K562 (cell line): Measurements from ENCODE around the gene SETD3. TPM values are rescaled to one million over a fixed set of nuclear protein-coding genes. Genes with fewer than 3 reads are reported as not detected.

Experiments used
- ATAC-seq: fragments of 200-7000 bp; cut with Tn5 transposase; 3 replicates; pipeline ENCODE4 v1.9.1; 2020; ENCODE audit warnings: moderate library complexity
- BruUV-seq: library from RNA; stranded (reverse); fragments of 400-500 nt; replicated peaks from 2 replicates; lab custom pipeline; 2021; lab: Mats Ljungman, UMichigan
- CTCF ChIA-PET: fragments of 300-600 bp; formaldehyde crosslinking; extraction: SDS; loops from one replicate; lab custom pipeline; 2021; ENCODE audit warnings: low intra/inter-chr PET ratio; lab: Yijun Ruan, JAX
- POLR2A ChIA-PET: fragments of 300-600, 350-650 bp; sonication (Branson Sonifier 250); formaldehyde crosslinking; extraction: SDS; loops from one replicate; lab custom pipeline; 2021; ENCODE audit warnings: antibody characterized with exemption, inconsistent platforms; lab: Yijun Ruan, JAX
- DNase-seq, 4 experiments: peaks; one replicate each; pipeline versions ENCODE4 v3.0.0 to v3.0.0-alpha.2; 2011 to 2018; ENCODE audit warnings: low spot score in 3 of 4, mixed read lengths in 3 of 4; ENCODE audit errors: extremely low read depth in 1 of 4
- FAIRE-seq: peaks from 2 replicates; lab custom pipeline; 2011; peaks lifted over from hg19 to GRCh38; lab: Jason Lieb, UNC
- H2AFZ ChIP-seq: 2 replicates; pipeline ENCODE4 v1.6.0; 2011; ENCODE audit warnings: low read depth, low read length, control low read depth, inconsistent platforms
- H3K27ac ChIP-seq: fragments of 200-600 bp; 3 replicates; pipeline ENCODE4 v1.8.0; 2011; ENCODE audit warnings: low read depth, mild to moderate bottlenecking, control low read depth, inconsistent platforms, low read length, moderate library complexity, mixed read lengths; ENCODE audit errors: extremely low read depth
- H3K27me3 ChIP-seq, 2 experiments: fragments of 300-600 bp in 1 of 2; 2 replicates in 1 of 2; 3 replicates in 1 of 2; pipeline versions ENCODE4 v1.6.0 to v1.8.0; 2011; ENCODE audit warnings: inconsistent platforms in 2 of 2, low read length in 2 of 2, mild to moderate bottlenecking in 1 of 2, mixed read lengths in 1 of 2, moderate library complexity in 1 of 2; ENCODE audit not compliant: control insufficient read depth in 2 of 2, insufficient read depth in 2 of 2
- H3K36me3 ChIP-seq: fragments of 300-600 bp; 3 replicates; pipeline ENCODE4 v1.8.0; 2011; ENCODE audit warnings: mild to moderate bottlenecking, low read length, inconsistent platforms; ENCODE audit not compliant: control insufficient read depth, insufficient read depth
- H3K4me1 ChIP-seq, 2 experiments: fragments of 200-600 bp in 1 of 2; replicated peaks in 1 of 2; 2 replicates in 1 of 2; 3 replicates in 1 of 2; pipeline versions ENCODE4 v1.5.1 to v1.8.0; 2011; ENCODE audit warnings: inconsistent platforms in 2 of 2, low read length in 2 of 2, mild to moderate bottlenecking in 1 of 2, mixed read lengths in 1 of 2, moderate library complexity in 1 of 2; ENCODE audit not compliant: control insufficient read depth in 2 of 2, insufficient read depth in 2 of 2
- H3K4me2 ChIP-seq: 2 replicates; pipeline ENCODE4 v1.6.1; 2011; ENCODE audit warnings: low read length, control low read depth, inconsistent platforms, mixed read lengths; ENCODE audit not compliant: insufficient read depth
- H3K4me3 ChIP-seq: fragments of 200-600 bp; sonication (generic), shearing (Covaris generic); 2 replicates; pipeline ENCODE4 v1.5.1; 2016; ENCODE audit warnings: control low read depth, inconsistent platforms
- H3K79me2 ChIP-seq: fragments of 200-600 bp; 3 replicates; pipeline ENCODE4 v1.8.0; 2011; ENCODE audit warnings: low read length, inconsistent platforms; ENCODE audit not compliant: control insufficient read depth, insufficient read depth
- H3K9ac ChIP-seq, 2 experiments: 2 replicates each; pipeline versions ENCODE4 v1.6.0 to v1.6.1; 2011; ENCODE audit warnings: low read depth in 2 of 2, low read length in 2 of 2, control low read depth in 1 of 2, inconsistent platforms in 1 of 2, mild to moderate bottlenecking in 1 of 2, mixed read lengths in 1 of 2; ENCODE audit not compliant: insufficient read depth in 1 of 2
- H3K9me1 ChIP-seq: one replicate; pipeline ENCODE4 v1.6.0; 2011; ENCODE audit warnings: inconsistent platforms, mild to moderate bottlenecking, low read length, moderate library complexity; ENCODE audit not compliant: control insufficient read depth, insufficient read depth
- H3K9me3 ChIP-seq: replicated peaks from 2 replicates; pipeline ENCODE4 v1.5.1; 2011; ENCODE audit warnings: low read depth, low read length, inconsistent platforms; ENCODE audit not compliant: control insufficient read depth, insufficient read depth
- H4K20me1 ChIP-seq: replicated peaks from 2 replicates; pipeline ENCODE4 v1.6.1; 2011; ENCODE audit warnings: low read length, inconsistent platforms, mixed read lengths; ENCODE audit not compliant: control insufficient read depth, insufficient read depth
- ARID1B ChIP-seq: fragments of 450-650 bp; IDR thresholded peaks from 2 replicates; pipeline ENCODE4 v1.6.1; 2016; ENCODE audit warnings: antibody characterized with exemption, mild to moderate bottlenecking, inconsistent platforms
- CREB1 ChIP-seq, 2 experiments: sonication (generic) in 1 of 2; formaldehyde crosslinking in 1 of 2; IDR thresholded peaks; 2 replicates each; pipeline versions ENCODE4 v1.6.1 to v1.8.0; 2012 to 2022; ENCODE audit warnings: inconsistent platforms in 1 of 2, mild to moderate bottlenecking in 1 of 2, missing genetic modification reagents in 1 of 2, moderate library complexity in 1 of 2
- EGR1 ChIP-seq: fragments of 450-650 bp; conservative IDR thresholded peaks from 2 replicates; pipeline ENCODE4 v1.6.1; 2017; ENCODE audit warnings: mild to moderate bottlenecking
- HSF4 ChIP-seq: fragments of 250-450 bp; sonication (Bioruptor Pico); IDR thresholded peaks from 2 replicates; pipeline ENCODE4 v2.1.2; 2022; ENCODE audit warnings: mild to moderate bottlenecking, moderate library complexity, borderline replicate concordance
- JUND ChIP-seq, 2 experiments: IDR thresholded peaks; 2 replicates in 1 of 2; 3 replicates in 1 of 2; pipeline ENCODE4 v1.6.1; 2011; ENCODE audit warnings: borderline replicate concordance in 2 of 2, low read depth in 2 of 2, low read length in 2 of 2, improper control_type of control experiment in 1 of 2, missing biosample characterization in 1 of 2, missing genetic modification characterization in 1 of 2, missing genetic modification reagents in 1 of 2
- KAT7 ChIP-seq: sonication (generic); formaldehyde crosslinking; IDR thresholded peaks from 2 replicates; pipeline ENCODE4 v1.8.0; 2022; ENCODE audit warnings: missing genetic modification reagents, mild to moderate bottlenecking, borderline replicate concordance
- TARDBP ChIP-seq: fragments of 450-650 bp; IDR thresholded peaks from 2 replicates; pipeline ENCODE4 v1.6.1; 2016
- ZBTB8A ChIP-seq: fragments of 450-650 bp; IDR thresholded peaks from 2 replicates; pipeline ENCODE4 v1.6.1; 2018; ENCODE audit warnings: mild to moderate bottlenecking, moderate library complexity; ENCODE audit not compliant: partially characterized antibody
- ZNF146 ChIP-seq: IDR thresholded peaks from one replicate; pipeline ENCODE4 v1.6.1; 2018; ENCODE audit warnings: missing compliant biosample characterization; ENCODE audit not compliant: unreplicated experiment
- ZZZ3 ChIP-seq: fragments of 450-650 bp; IDR thresholded peaks from 2 replicates; pipeline ENCODE4 v1.6.1; 2016; ENCODE audit warnings: antibody characterized with exemption, mild to moderate bottlenecking, moderate library complexity
- WGBS: fragments of 100-300 bp; shearing (Covaris generic); methylation state at CpG from one replicate; pipeline ENCODE4 v1.1.6; 2016; ENCODE audit warnings: low coverage, mixed read lengths; ENCODE audit not compliant: insufficient coverage; ENCODE audit errors: missing lambda C conversion rate; 5-methylcytosine and 5-hydroxymethylcytosine counted together
- in situ Hi-C: fragments of 300-500 bp; cut with MboI; formaldehyde crosslinking; loops from 4 replicates; pipeline ENCODE4 v1.15.0; 2018; ENCODE audit warnings: inconsistent platforms, mixed read lengths
- intact Hi-C: fragments of 100-400 bp; cut with micrococcal nuclease; formaldehyde crosslinking; loops from 2 replicates; pipeline ENCODE4 v1.14.2; 2022
- polyA plus RNA-seq, 8 experiments: library from polyadenylated mRNA; depleted of rRNA in 4 of 8; stranded (reverse) in 5 of 8; unstranded in 3 of 8; fragments of >200 nt; fragmentation: Nextera tagmentation in 2 of 8; fragmentation: Illumina TruSeq in 1 of 8; extraction: Ambion mirVana in 2 of 8; extraction: Trizol in 1 of 8; gene quantifications; 2 replicates each; pipeline versions ENCODE4 v1.2.1 to v1.2.3, GENCODE V29; 2011 to 2014; ENCODE audit warnings: inconsistent platforms in 1 of 8, missing spikeins in 1 of 8
- total RNA-seq, 7 experiments: library from RNA; depleted of rRNA in 6 of 7; stranded (reverse); fragments of >200 nt in 6 of 7; fragmentation: Illumina TruSeq in 2 of 7; extraction: Trizol in 2 of 7; gene quantifications; 2 replicates each; pipeline versions ENCODE4 v1.2.1 to v1.2.3, GENCODE V29; 2011 to 2021; ENCODE audit warnings: low replicate concordance in 1 of 7
- TF ChIP-seq, protein P1 (sequence below): fragments of 450-650 bp; IDR thresholded peaks from 2 replicates; pipeline ENCODE4 v1.6.1; 2017; ENCODE audit warnings: antibody characterized with exemption
- TF ChIP-seq, protein P2 (sequence below): sonication (generic); formaldehyde crosslinking; IDR thresholded peaks from 2 replicates; pipeline ENCODE4 v1.8.0; 2022; ENCODE audit warnings: mild to moderate bottlenecking, low read depth, missing genetic modification reagents

The SETD3 gene
- total and polyA plus RNA-seq, 9 of the 15 experiments (the other 6 are each of a cell fraction or from before 2014, with no cell fraction given), result 8.5 to 35.9 (median 26.5) TPM

DNA sequence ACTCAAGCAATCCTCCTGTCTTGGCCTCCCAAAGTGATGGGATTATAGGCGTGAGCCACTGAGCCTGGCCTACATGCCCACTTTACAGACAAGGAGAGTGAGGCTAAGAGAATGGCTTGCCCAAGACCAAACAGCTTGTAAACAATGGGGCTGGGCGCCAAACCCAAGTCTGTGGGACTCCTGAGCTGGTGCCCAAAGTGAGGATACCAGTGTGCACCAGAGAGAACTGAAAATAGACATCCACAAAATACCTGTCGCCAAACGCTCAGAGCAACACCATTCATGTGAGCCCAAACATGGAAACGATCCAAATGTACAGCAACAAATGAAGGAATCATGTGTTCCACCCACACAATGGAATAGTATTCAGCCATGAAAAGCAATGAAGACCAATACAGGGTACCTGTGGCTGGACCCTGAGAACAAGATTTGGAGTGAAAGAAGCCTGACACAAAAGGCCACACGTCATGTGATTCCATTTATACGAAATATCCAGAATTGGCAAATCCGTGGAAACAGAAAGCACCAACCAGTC is 38.8 kb upstream of the SETD3 start:
- ATAC-seq, result no peak
- intact Hi-C loops, result loop anchor here (2.0 kb wide), 1 partner anchor 365 kb away; no protein-coding TSS in a partner anchor

More for the DNA sequence above, 38.8 kb upstream of the SETD3 start:
- no peak overlapping the region for H3K27ac ChIP-seq
- peaks cover 11 to 44% of the 10 kb centered on the region in 2 experiments for H3K4me1 ChIP-seq
- in situ Hi-C loops, result no loop called here
- H3K9me1 ChIP-seq, result no peaks in the 10 kb centered on the region
- POLR2A ChIA-PET, result no interaction called here
- H3K9me3 ChIP-seq, result no peaks in the 10 kb centered on the region
- 63% methylated on average over 6 of the region's 8 CpGs for WGBS
- no peaks in the 10 kb centered on the region for H3K79me2 ChIP-seq
- H2AFZ ChIP-seq, result no peak overlapping the region
- no peak overlapping the region for H3K4me3 ChIP-seq
- DNase-seq, result no peak
- BruUV-seq, result no TSS peak
- peaks cover 3% of the 10 kb centered on the region; the same call in 1 of the 3 replicates for H3K36me3 ChIP-seq
- CTCF ChIA-PET, result interaction anchor here (0.6 to 3.1 kb wide), 4 partner anchors 55 to 366 kb away, joined by 3 to 22 read pairs (median 8); no protein-coding TSS in a partner anchor
- H3K9ac ChIP-seq, result no peak overlapping the region
- no peak for TF ChIP-seq TARDBP
- TF ChIP-seq, protein P1, sequence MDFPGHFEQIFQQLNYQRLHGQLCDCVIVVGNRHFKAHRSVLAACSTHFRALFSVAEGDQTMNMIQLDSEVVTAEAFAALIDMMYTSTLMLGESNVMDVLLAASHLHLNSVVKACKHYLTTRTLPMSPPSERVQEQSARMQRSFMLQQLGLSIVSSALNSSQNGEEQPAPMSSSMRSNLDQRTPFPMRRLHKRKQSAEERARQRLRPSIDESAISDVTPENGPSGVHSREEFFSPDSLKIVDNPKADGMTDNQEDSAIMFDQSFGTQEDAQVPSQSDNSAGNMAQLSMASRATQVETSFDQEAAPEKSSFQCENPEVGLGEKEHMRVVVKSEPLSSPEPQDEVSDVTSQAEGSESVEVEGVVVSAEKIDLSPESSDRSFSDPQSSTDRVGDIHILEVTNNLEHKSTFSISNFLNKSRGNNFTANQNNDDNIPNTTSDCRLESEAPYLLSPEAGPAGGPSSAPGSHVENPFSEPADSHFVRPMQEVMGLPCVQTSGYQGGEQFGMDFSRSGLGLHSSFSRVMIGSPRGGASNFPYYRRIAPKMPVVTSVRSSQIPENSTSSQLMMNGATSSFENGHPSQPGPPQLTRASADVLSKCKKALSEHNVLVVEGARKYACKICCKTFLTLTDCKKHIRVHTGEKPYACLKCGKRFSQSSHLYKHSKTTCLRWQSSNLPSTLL, result no peak
- peak; percentile 82 for TF ChIP-seq ZNF146 (CRISPR knock-in tag)
- TF ChIP-seq ARID1B, result no peak
- TF ChIP-seq JUND (IDR thresholded peaks at IDR 0.05; ENCODE audit: borderline replicate concordance, low read depth, low read length), result no peak
- no peak for TF ChIP-seq JUND (tag; IDR thresholded peaks at IDR 0.05; ENCODE audit: borderline replicate concordance, low read depth, low read length)
- peak; percentile 74 for TF ChIP-seq EGR1
- TF ChIP-seq HSF4 (CRISPR knock-in tag), result no peak
- no peak for TF ChIP-seq KAT7 (CRISPR knock-in tag)
- TF ChIP-seq, protein P2, sequence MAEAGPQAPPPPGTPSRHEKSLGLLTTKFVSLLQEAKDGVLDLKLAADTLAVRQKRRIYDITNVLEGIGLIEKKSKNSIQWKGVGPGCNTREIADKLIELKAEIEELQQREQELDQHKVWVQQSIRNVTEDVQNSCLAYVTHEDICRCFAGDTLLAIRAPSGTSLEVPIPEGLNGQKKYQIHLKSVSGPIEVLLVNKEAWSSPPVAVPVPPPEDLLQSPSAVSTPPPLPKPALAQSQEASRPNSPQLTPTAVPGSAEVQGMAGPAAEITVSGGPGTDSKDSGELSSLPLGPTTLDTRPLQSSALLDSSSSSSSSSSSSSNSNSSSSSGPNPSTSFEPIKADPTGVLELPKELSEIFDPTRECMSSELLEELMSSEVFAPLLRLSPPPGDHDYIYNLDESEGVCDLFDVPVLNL (CRISPR knock-in tag), result no peak
- no peak for TF ChIP-seq ZBTB8A
- TF ChIP-seq ZZZ3, result no peak
- TF ChIP-seq CREB1 (IDR thresholded peaks at IDR 0.05), result no peak
- no peak for TF ChIP-seq CREB1 (CRISPR knock-in tag; IDR thresholded peaks at IDR 0.05)
- no peak overlapping the region for H3K4me2 ChIP-seq
- H3K27me3 ChIP-seq, result no peaks in the 10 kb centered on the region
- no peak for FAIRE-seq
- H4K20me1 ChIP-seq, result 0 out of 2 replicates have a peak, but pooled peaks cover 6% of the 10 kb centered on the region
